Stimulated activated CD4-positive, alpha-beta T cell treated with anti-CD3 and anti-CD28 coated beads, Interleukin-12 subunit alpha, Interleukin-12 subunit beta, amount 100 ng/mL, for 48 hours (primary cell): ENCODE results near the gene ARID5A.

Experiments used
- DNase-seq, 3 donors: peaks; one replicate each; pipeline ENCODE4 v3.0.0-alpha.2; 2020; ENCODE audit warnings: low read depth in 2 of 3, low spot score in 1 of 3

ARID5A gene

DNA sequence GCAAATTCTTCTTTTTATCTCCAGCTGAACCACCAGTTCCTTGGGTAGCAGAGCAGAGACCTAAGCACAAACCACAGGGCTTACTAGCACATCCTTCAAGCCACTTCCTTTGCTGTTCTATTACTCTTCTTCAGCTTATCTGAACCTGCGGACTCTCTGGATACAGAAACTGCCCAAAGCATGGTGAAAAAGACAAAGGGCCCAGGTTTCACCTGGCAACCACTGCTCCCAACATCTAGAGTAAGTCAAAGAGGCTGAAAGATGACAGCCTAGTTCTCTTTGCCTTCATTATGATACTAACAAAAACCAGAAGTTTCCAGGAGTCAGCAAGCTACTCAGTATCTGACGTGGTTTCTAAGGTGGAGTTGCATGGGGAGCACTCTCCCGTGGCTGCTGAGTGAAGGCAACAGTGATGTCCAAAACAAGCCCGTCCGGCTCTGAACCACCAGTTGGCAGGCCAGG, 58.2 kb downstream of the ARID5A start:
- peak in 1 of 3 donors; percentile 13 for DNase-seq

- no peak for DNase-seq
Observed at GRCh38 chr2:96596596-96596995, 60.0 kb downstream of the ARID5A start.

- DNase-seq, result no peak
Observed at GRCh38 chr2:96599941-96600340, 63.4 kb downstream of the ARID5A start.

DNA sequence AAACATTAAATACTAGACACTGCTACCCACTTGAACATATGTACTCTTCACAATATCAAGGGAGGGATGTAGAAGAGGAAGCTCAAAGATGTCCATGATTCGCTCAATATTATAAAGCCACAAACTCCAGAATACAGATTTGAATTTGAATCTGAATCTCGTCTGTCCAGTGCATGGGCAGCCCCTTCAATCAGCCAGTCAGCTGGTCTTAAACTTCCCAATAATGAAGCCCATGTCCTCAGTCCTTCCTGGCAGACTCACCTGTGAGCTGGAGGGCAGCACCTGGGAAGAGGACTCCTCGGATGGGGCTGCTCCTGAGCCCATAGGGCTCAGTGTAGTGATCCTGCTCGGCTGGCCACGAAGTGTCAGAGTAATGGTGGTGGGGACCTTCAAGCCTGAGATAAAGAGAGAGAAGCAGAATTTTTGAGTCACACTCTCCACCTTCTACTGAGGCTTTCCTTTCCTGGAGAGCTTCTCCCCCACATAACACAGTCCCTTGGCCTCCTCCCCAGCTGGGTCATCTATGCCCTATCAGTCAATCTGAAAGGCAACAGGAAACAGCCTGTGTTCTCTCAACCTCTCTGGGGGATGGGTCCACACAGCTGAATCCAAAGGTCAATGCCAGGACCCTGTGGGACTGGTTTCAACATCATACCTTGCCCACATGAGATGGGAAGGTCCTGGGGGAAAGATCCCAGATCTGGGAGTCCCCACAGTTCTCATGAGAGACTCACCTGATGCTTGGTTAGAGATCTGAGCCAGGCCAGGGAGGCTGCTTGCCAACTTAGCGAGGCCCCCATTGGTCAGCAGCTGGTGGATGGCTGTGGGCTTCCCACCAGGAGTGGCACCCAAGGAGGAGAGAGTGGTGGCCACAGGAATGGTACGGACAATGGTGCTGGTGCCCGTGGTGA, 65.1 kb downstream of the ARID5A start:
- DNase-seq, result peak in 1 of 3 donors; percentile 3
